WTC11 (cell line): ENCODE data around the gene CRABP2. TPM values are rescaled to one million over a fixed set of nuclear protein-coding genes. Genes with fewer than 3 reads are reported as not detected.
A peak's percentile ranks its signal among the peaks of the same experiment; 100 is the strongest.

Experiments used
- FOXK1 ChIP-seq: sonication (generic); formaldehyde crosslinking; IDR thresholded peaks from 2 replicates; pipeline ENCODE4 v1.8.0; 2022; ENCODE audit warnings: mild to moderate bottlenecking, moderate library complexity, missing genetic modification reagents
- GRHL2 ChIP-seq: fragments of 250-450 bp; sonication (Bioruptor Pico); IDR thresholded peaks from 2 replicates; pipeline ENCODE4 v1.8.0; 2022; ENCODE audit warnings: mild to moderate bottlenecking, moderate library complexity; ENCODE audit not compliant: insufficient replicate concordance, severe bottlenecking
- HMGA2 ChIP-seq: fragments of 250-450 bp; sonication (Bioruptor Pico); IDR thresholded peaks from 2 replicates; pipeline ENCODE4 v1.4.0; 2021; ENCODE audit warnings: mild to moderate bottlenecking, moderate library complexity
- JUN ChIP-seq: sonication (generic); formaldehyde crosslinking; IDR thresholded peaks from 2 replicates; pipeline ENCODE4 v1.8.0; 2023; ENCODE audit warnings: mild to moderate bottlenecking, missing genetic modification reagents
- OVOL2 ChIP-seq: fragments of 250-450 bp; sonication (Bioruptor Pico); IDR thresholded peaks from 2 replicates; pipeline ENCODE4 v1.9.0; 2021; ENCODE audit warnings: mild to moderate bottlenecking, borderline replicate concordance
- RELA ChIP-seq: sonication (generic); formaldehyde crosslinking; IDR thresholded peaks from 2 replicates; pipeline ENCODE4 v1.8.1; 2022; ENCODE audit warnings: missing genetic modification reagents, mild to moderate bottlenecking, borderline replicate concordance
- SMAD4 ChIP-seq: sonication (generic); formaldehyde crosslinking; IDR thresholded peaks from 2 replicates; pipeline ENCODE4 v1.8.0; 2022; ENCODE audit warnings: mild to moderate bottlenecking, missing genetic modification reagents
- SOX15 ChIP-seq: fragments of 250-450 bp; sonication (Bioruptor Pico); IDR thresholded peaks from 2 replicates; pipeline ENCODE4 v1.9.0; 2021; ENCODE audit warnings: mild to moderate bottlenecking
- ZBTB21 ChIP-seq: sonication (generic); formaldehyde crosslinking; IDR thresholded peaks from 2 replicates; pipeline ENCODE4 v1.8.1; 2023; ENCODE audit warnings: mild to moderate bottlenecking, missing genetic modification reagents, borderline replicate concordance
- ZNF138 ChIP-seq: sonication (generic); formaldehyde crosslinking; conservative IDR thresholded peaks from 2 replicates; pipeline ENCODE4 v1.8.1; 2022; ENCODE audit warnings: mild to moderate bottlenecking, moderate library complexity, missing genetic modification reagents
- ZNF232 ChIP-seq: sonication (generic); formaldehyde crosslinking; IDR thresholded peaks from 2 replicates; pipeline ENCODE4 v1.8.0; 2022; ENCODE audit warnings: mild to moderate bottlenecking, missing genetic modification reagents
- ZNF317 ChIP-seq: sonication (generic); formaldehyde crosslinking; IDR thresholded peaks from 2 replicates; pipeline ENCODE4 v1.8.1; 2023; ENCODE audit warnings: low read depth, mild to moderate bottlenecking, moderate library complexity, missing genetic modification reagents, borderline replicate concordance
- total RNA-seq: library from RNA; stranded (reverse); gene quantifications from 3 replicates; pipeline ENCODE4 v1.2.3, GENCODE V29; 2021
- TF ChIP-seq, protein P1 (sequence below): fragments of 250-450 bp; sonication (Bioruptor Pico); conservative IDR thresholded peaks from 2 replicates; pipeline ENCODE4 v1.9.0; 2021; ENCODE audit warnings: mild to moderate bottlenecking
- TF ChIP-seq, protein P2 (sequence below): sonication (generic); formaldehyde crosslinking; IDR thresholded peaks from 2 replicates; pipeline ENCODE4 v1.8.1; 2022; ENCODE audit warnings: missing genetic modification reagents, borderline replicate concordance
- TF ChIP-seq, protein P3 (sequence below): sonication (generic); formaldehyde crosslinking; IDR thresholded peaks from 2 replicates; pipeline ENCODE4 v1.8.1; 2023; ENCODE audit warnings: mild to moderate bottlenecking, missing genetic modification reagents, moderate library complexity
- TF ChIP-seq, protein P4 (sequence below): fragments of 250-450 bp; sonication (Bioruptor Pico); IDR thresholded peaks from 2 replicates; pipeline ENCODE4 v1.9.0; 2021; ENCODE audit warnings: mild to moderate bottlenecking, borderline replicate concordance
- TF ChIP-seq, protein P5 (sequence below): sonication (generic); formaldehyde crosslinking; IDR thresholded peaks from 2 replicates; pipeline ENCODE4 v1.8.1; 2023; ENCODE audit warnings: mild to moderate bottlenecking, moderate library complexity, missing genetic modification reagents
- TF ChIP-seq, protein P6 (sequence below): sonication (generic); formaldehyde crosslinking; IDR thresholded peaks from 2 replicates; pipeline ENCODE4 v1.8.0; 2022; ENCODE audit warnings: mild to moderate bottlenecking, missing genetic modification reagents
- TF ChIP-seq, protein P7 (sequence below): sonication (generic); formaldehyde crosslinking; IDR thresholded peaks from 2 replicates; pipeline ENCODE4 v1.8.0; 2022; ENCODE audit warnings: mild to moderate bottlenecking, missing genetic modification reagents
- TF ChIP-seq, protein P8 (sequence below): sonication (generic); formaldehyde crosslinking; IDR thresholded peaks from 2 replicates; pipeline ENCODE4 v1.8.1; 2022; ENCODE audit warnings: mild to moderate bottlenecking, missing genetic modification reagents, moderate library complexity, borderline replicate concordance

Gene CRABP2
- total RNA-seq, 1 experiment from 2014 or later: 135 TPM

DNA sequence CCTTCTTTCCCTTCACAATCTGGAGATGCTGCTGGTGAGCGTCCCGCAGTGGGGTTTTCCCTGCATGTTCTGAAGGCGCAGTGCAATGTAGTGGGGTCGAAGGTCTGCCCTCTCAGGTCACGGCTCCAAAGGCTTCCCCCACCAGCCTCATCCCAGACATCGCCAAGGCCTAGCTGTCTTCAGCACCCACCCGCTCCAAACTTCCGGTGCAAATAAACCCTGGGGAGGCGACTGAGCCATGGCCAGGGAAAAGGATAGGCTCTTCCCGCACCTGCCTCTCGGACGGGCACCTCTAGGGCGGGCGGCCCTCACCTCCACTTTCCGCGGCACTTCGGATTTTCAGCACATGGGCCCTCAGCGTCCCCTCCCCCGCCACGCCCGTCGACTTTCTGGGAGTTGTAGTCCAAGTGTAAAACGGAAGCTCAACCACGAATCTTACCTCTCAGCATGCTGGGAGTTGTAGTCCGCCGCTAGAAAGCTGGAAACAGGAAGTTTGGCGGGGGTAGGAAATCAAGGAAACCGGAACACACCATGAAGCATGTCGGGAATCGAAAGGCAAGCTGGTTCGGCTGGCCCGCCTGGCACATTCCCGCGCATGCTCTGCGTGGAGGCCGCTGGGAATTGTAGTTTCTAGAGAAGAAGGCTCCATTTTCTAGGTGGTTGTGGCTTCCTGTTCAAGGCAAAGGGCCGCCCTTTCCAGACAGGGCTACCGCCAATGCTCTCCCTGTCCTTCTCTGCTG is 35.5 kb upstream of the CRABP2 start, which contains the start of gene MRPL24 (continued):
- TF ChIP-seq, protein P1, sequence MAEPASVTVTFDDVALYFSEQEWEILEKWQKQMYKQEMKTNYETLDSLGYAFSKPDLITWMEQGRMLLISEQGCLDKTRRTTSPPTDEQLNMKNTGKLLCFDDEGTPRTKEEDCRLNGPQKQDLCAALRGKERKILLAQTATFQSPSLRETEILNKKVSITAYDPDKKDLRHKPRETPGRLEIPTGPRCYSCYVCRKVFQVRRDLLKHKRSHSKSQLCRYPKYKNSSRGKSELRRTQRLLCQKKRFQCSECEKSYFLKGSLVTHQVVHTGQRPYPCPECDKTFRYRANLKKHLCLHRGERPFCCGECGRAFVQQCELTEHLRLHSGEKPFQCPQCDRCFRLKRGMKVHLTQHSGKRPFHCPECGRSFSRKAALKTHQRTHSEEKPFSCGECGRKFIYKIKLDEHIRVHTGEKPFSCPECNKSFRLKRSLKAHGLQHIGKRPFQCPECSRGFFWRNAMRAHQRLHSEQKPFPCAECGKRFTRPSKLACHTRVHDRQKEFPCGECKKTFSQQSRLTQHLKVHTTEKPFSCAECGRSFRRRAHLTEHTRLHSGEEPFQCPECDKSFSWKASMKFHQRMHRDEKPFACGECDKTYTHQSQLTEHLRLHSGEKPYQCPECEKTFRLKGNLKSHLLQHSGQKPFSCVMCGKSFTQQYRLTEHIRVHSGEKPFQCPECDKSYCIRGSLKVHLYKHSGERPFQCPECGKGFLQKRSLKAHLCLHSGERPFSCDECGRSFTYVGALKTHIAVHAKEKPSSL (CRISPR knock-in tag): no peak
- TF ChIP-seq, protein P2, sequence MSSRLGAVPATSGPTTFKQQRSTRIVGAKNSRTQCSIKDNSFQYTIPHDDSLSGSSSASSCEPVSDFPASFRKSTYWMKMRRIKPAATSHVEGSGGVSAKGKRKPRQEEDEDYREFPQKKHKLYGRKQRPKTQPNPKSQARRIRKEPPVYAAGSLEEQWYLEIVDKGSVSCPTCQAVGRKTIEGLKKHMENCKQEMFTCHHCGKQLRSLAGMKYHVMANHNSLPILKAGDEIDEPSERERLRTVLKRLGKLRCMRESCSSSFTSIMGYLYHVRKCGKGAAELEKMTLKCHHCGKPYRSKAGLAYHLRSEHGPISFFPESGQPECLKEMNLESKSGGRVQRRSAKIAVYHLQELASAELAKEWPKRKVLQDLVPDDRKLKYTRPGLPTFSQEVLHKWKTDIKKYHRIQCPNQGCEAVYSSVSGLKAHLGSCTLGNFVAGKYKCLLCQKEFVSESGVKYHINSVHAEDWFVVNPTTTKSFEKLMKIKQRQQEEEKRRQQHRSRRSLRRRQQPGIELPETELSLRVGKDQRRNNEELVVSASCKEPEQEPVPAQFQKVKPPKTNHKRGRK (CRISPR knock-in tag): no peak
- TF ChIP-seq, protein P3, sequence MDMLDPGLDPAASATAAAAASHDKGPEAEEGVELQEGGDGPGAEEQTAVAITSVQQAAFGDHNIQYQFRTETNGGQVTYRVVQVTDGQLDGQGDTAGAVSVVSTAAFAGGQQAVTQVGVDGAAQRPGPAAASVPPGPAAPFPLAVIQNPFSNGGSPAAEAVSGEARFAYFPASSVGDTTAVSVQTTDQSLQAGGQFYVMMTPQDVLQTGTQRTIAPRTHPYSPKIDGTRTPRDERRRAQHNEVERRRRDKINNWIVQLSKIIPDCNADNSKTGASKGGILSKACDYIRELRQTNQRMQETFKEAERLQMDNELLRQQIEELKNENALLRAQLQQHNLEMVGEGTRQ (CRISPR knock-in tag): peak; percentile 69
- TF ChIP-seq, protein P4, sequence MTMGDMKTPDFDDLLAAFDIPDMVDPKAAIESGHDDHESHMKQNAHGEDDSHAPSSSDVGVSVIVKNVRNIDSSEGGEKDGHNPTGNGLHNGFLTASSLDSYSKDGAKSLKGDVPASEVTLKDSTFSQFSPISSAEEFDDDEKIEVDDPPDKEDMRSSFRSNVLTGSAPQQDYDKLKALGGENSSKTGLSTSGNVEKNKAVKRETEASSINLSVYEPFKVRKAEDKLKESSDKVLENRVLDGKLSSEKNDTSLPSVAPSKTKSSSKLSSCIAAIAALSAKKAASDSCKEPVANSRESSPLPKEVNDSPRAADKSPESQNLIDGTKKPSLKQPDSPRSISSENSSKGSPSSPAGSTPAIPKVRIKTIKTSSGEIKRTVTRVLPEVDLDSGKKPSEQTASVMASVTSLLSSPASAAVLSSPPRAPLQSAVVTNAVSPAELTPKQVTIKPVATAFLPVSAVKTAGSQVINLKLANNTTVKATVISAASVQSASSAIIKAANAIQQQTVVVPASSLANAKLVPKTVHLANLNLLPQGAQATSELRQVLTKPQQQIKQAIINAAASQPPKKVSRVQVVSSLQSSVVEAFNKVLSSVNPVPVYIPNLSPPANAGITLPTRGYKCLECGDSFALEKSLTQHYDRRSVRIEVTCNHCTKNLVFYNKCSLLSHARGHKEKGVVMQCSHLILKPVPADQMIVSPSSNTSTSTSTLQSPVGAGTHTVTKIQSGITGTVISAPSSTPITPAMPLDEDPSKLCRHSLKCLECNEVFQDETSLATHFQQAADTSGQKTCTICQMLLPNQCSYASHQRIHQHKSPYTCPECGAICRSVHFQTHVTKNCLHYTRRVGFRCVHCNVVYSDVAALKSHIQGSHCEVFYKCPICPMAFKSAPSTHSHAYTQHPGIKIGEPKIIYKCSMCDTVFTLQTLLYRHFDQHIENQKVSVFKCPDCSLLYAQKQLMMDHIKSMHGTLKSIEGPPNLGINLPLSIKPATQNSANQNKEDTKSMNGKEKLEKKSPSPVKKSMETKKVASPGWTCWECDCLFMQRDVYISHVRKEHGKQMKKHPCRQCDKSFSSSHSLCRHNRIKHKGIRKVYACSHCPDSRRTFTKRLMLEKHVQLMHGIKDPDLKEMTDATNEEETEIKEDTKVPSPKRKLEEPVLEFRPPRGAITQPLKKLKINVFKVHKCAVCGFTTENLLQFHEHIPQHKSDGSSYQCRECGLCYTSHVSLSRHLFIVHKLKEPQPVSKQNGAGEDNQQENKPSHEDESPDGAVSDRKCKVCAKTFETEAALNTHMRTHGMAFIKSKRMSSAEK (CRISPR knock-in tag): no peak
- TF ChIP-seq OVOL2 (CRISPR knock-in tag): no peak
- TF ChIP-seq JUN (CRISPR knock-in tag): no peak
- no peak for TF ChIP-seq SMAD4 (CRISPR knock-in tag)
- TF ChIP-seq, protein P5, sequence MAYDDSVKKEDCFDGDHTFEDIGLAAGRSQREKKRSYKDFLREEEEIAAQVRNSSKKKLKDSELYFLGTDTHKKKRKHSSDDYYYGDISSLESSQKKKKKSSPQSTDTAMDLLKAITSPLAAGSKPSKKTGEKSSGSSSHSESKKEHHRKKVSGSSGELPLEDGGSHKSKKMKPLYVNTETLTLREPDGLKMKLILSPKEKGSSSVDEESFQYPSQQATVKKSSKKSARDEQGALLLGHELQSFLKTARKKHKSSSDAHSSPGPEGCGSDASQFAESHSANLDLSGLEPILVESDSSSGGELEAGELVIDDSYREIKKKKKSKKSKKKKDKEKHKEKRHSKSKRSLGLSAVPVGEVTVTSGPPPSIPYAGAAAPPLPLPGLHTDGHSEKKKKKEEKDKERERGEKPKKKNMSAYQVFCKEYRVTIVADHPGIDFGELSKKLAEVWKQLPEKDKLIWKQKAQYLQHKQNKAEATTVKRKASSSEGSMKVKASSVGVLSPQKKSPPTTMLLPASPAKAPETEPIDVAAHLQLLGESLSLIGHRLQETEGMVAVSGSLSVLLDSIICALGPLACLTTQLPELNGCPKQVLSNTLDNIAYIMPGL (CRISPR knock-in tag): no peak
- TF ChIP-seq, protein P6, sequence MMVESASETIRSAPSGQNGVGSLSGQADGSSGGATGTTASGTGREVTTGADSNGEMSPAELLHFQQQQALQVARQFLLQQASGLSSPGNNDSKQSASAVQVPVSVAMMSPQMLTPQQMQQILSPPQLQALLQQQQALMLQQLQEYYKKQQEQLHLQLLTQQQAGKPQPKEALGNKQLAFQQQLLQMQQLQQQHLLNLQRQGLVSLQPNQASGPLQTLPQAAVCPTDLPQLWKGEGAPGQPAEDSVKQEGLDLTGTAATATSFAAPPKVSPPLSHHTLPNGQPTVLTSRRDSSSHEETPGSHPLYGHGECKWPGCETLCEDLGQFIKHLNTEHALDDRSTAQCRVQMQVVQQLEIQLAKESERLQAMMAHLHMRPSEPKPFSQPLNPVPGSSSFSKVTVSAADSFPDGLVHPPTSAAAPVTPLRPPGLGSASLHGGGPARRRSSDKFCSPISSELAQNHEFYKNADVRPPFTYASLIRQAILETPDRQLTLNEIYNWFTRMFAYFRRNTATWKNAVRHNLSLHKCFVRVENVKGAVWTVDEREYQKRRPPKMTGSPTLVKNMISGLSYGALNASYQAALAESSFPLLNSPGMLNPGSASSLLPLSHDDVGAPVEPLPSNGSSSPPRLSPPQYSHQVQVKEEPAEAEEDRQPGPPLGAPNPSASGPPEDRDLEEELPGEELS: no peak
- no peak for TF ChIP-seq HMGA2 (CRISPR knock-in tag)
- TF ChIP-seq ZNF138: no peak
- peak; percentile 73 for TF ChIP-seq ZBTB21 (CRISPR knock-in tag)
- TF ChIP-seq ZNF317 (CRISPR knock-in tag): no peak
- TF ChIP-seq, protein P7, sequence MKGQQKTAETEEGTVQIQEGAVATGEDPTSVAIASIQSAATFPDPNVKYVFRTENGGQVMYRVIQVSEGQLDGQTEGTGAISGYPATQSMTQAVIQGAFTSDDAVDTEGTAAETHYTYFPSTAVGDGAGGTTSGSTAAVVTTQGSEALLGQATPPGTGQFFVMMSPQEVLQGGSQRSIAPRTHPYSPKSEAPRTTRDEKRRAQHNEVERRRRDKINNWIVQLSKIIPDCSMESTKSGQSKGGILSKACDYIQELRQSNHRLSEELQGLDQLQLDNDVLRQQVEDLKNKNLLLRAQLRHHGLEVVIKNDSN (CRISPR knock-in tag): peak; percentile 23
- TF ChIP-seq FOXK1 (CRISPR knock-in tag): peak; percentile 93
- TF ChIP-seq ZNF232 (CRISPR knock-in tag): 0 out of 2 replicates have a peak, but pooled peaks have one; percentile 34
- TF ChIP-seq, protein P8, sequence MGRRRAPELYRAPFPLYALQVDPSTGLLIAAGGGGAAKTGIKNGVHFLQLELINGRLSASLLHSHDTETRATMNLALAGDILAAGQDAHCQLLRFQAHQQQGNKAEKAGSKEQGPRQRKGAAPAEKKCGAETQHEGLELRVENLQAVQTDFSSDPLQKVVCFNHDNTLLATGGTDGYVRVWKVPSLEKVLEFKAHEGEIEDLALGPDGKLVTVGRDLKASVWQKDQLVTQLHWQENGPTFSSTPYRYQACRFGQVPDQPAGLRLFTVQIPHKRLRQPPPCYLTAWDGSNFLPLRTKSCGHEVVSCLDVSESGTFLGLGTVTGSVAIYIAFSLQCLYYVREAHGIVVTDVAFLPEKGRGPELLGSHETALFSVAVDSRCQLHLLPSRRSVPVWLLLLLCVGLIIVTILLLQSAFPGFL: no peak
- TF ChIP-seq SOX15: no peak
- TF ChIP-seq RELA (CRISPR knock-in tag): no peak
- no peak for TF ChIP-seq GRHL2
